HG02588 (cell line): ENCODE results near the gene KDM4F.

Experiments
- ATAC-seq: cut with Tn5 transposase; IDR thresholded peaks from one replicate; pipeline ENCODE4 v1.9.1; 2021; ENCODE audit warnings: mild to moderate bottlenecking, moderate library complexity; ENCODE audit not compliant: unreplicated experiment

Gene KDM4F

DNA sequence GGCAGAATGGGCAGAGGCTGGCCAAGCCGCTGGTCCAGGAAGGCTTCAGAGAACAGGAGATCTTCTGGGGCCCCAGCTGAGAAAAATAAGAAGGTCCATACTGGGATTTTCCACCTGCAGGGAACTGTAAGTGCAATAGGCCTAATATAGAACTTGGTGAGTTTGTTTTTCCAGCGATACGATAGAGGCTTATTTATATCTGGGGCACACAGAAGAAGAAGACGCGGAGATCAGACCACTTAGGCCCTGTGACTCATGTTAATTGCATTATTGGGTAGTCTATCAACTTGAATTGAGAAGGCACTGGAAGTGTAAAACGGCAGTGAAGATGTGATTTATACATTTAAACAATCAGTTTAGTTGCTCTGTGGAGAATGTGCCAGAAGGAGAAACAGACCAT lies 9.8 kb downstream of the KDM4F start:
- no peak for ATAC-seq

DNA sequence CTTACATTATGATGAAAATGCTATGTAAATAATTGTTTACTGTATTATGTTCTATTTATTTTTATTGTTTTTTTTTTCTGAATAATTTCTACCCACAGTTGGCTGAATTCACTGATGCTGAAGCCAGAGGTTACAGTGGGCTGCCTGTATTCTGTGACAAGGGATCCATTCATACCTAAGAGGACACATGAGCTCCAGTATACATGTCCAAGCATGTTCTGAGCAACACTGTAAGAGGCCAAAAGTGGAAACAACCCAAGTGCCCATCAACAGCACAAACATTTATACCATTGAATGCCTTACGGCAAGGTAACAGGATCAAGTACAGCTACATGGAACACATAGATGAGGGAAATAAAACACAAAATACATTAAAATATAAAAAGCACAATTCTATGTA lies 16.1 kb downstream of the KDM4F start:
- no peak for ATAC-seq

DNA sequence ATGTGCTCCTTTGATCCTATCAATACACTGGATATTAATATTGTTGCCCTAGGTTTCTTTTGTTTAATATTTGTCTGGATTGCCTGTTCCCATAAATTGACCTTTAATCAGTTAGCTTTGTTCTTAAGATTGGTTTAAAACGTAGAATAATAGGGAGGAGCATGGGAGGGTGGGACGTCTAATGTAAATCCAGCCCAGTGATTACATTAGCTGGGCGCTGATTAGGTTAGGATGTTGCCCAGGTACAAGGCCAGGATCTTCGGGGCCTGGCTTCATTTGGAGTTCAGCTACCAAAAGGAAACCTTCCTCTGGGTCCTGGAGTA lies 17.5 kb downstream of the KDM4F start, which contains the start of gene SRSF8:
TSS of gene SRSF8 (plus strand) at position 204 of the 323 bp plus-strand sequence. CDS start 308 bp downstream, outside the sequence.
- peak; percentile 36 for ATAC-seq

DNA sequence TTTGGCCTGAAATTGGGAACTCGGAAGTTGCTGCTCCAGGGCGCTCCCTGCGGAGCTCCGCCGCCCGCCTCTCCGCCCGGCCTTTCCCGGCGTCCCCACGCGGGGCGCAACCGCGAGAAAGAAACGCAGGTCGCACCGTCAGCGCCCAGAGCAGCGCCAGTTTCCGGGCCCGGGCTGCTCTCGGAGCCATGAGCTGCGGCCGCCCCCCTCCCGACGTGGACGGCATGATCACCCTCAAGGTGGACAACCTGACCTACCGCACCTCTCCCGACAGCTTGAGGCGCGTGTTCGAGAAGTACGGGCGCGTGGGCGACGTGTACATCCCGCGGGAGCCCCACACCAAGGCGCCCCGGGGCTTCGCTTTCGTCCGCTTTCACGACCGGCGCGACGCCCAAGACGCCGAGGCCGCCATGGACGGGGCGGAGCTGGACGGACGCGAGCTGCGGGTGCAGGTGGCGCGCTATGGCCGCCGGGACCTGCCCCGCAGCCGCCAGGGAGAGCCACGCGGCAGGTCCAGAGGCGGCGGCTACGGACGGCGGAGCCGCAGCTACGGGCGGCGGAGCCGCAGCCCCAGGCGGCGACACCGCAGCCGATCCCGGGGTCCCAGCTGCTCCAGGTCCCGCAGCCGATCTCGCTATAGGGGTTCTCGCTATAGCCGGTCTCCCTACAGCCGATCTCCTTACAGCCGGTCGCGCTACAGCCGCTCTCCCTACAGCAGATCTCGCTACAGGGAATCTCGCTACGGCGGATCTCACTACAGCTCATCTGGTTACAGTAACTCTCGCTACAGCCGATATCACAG lies 18.0 kb downstream of the KDM4F start:
- peak; percentile 67 for ATAC-seq

DNA sequence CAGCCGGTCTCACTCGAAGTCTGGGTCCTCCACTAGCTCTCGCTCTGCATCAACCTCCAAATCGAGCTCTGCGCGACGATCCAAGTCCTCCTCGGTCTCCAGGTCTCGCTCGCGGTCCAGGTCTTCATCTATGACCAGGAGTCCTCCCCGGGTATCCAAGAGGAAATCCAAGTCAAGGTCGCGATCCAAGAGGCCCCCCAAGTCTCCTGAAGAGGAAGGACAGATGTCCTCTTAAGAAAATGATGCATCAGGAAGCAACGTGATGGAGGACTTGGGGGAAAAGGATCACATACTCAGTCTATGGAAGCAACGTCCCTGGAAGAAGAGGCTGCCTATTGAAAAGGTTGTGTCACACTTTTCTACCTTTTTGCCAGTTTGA lies 18.6 kb downstream of the KDM4F start:
- no peak for ATAC-seq

DNA sequence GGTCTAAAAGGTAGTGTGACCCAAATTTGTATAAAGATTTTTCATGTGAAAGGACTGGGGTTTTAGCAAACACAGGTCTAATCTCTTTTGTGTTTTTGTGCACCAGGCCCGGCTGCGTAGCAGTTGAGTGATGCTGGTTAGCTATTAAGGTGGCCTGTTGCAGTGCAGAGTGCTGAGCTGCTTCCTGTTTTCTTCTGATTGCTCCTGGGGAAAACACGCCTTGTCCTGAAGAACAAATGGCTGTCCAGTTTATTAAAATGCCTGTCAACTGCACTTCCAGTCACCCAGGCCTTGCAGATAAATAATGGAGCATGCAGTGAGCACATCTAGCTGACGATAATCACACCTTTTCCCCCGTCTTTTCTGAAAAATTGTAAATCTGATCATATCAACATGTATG lies 19.3 kb downstream of the KDM4F start:
- peak; percentile 64 for ATAC-seq

DNA sequence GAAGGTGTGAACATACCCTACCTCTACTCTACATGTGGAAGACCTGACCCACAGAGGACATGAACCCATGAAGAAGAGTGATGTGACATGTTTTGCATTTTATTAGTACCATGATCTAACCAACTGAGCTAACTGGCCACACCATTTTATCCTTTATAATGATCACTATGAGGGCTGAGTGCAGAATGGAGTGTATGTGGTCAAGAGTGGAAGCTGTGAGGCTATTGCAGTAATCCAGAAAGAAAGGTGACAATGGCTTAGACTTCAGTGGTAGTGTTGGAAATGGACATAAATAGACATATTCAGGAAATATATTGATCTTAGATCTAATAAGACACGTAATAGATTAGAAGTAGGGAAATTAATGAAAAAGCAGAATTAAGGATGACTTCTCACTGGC lies 21.2 kb downstream of the KDM4F start:
- ATAC-seq = no peak

DNA sequence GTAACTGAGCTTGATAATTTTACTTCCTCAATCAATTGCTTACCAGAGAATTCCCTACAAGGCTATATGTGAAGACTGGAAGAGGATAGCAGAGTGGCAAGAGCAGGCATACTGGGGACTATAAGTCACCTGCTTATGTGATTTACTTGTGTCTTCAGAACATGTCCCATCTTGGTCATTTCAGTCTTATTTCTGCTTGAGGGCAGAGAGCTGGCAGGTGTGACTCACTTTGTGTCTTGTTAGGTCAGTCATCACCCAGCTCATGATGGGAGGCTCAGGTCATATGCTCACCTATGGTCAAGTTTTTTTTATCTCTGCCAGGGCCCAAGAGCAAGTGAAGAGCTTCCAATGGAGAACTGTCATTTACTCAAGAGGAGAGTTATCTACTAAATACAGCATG lies 23.7 kb downstream of the KDM4F start:
- no peak for ATAC-seq

DNA sequence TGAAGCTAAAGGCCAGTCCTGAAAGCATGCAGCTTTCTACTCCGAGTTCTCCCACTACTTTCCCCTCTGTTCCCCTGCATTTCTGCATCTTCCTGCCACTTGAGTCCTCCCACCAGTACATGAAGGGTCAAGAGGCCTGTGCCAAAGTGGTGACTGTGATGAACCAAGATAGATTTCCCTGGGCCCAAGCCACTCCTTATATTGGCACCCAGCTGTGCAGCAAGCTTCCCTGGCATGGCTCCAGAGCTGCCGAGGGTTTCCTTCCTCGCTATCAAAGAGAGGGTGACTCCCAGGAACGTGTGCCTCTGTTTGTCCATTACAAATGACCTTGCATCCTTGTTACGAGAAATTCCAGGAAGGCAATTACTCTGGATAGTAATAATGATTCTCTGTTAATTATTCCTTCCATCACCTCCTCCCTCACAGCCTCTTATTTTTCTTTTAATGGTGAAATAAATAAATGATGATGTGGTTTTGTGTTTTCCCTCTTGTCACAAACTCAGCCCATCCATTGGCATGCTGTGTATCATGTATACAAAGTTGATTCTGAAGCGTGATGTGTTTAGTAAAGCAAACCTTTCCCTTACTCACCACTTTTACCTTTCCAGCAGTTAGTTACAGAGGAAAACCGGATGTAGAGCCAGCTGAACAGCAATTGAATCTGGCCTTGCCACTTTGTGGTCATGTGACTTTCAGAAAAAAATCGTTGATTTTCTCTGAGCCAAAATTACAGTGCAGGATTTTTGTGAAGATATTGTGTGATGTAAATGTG lies 25.8 kb downstream of the KDM4F start:
- ATAC-seq = no peak

DNA sequence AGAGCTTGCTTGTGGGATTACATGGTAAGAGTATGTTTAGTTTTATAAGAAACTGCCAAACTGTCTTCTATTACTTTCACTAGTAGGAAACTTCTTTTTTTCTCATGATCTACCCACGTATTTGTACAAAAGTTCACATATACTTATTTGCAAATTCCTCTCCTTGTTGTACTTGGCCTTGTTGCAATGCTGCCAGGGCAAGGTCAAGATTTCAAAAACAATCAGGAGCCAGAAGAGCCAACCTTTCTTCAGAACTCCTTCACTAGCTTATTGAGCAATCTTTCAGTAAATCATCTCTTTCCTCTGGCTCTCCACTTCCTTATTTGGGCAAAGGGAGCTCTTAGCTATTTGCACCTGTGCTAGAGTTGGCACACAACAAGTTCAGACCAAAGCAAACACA lies 27.2 kb downstream of the KDM4F start:
- ATAC-seq = no peak

DNA sequence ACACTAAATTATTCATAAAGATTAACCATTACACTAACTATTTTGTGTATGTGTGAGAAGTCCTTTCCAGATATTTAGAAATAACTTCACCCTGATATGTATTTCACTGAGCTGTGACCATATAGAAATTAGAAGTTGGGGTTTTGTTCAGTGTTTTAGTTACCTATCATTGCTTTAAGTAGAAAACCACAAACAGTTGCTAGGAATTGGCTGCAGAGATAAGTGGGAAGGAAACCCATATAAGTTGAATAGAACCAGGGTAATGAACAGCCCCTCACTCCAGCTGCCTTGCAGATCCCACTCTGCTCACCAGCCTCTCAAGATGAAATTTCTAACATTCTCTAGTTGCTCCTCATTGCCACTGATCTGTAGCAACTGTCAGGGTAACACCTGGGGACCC lies 27.8 kb downstream of the KDM4F start:
- no peak for ATAC-seq

DNA sequence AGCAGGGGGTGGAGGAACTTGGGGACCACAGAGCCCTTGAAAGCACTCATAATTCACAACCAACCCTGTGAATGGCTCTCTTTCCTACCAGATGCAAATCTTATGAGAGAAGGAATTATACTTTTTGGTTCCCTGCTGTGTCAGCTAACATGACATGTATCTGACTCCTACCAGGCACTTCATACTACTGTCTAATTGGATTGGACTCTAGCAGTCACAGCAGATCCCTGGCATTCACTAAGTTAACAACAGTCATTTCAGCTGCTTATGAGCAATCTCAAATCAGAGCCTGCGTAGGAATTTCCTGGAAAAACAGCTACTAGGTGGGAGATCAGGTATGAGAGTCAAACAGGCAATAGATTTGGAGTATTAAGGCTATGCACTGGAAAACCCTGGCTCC lies 29.3 kb downstream of the KDM4F start:
- ATAC-seq = no peak

DNA sequence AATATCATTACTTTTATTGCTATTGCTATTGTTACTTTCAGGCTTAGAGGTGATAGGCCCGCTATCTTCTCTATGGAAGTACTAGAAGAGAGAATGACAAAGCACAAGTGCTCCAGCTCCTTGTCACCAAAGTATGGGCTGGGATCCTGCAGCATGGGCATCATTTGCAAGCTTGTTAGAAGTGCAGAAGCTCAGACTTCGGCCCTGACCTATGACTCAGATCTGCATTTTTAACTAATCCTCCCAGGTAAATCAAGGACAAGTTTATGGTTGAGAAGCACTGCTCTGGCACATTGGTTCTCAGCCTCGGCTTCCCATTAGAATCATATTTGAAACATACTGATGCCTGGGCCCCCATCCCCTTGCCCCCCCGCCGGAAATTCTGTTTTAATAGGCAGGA lies 31.8 kb downstream of the KDM4F start:
- ATAC-seq = no peak

DNA sequence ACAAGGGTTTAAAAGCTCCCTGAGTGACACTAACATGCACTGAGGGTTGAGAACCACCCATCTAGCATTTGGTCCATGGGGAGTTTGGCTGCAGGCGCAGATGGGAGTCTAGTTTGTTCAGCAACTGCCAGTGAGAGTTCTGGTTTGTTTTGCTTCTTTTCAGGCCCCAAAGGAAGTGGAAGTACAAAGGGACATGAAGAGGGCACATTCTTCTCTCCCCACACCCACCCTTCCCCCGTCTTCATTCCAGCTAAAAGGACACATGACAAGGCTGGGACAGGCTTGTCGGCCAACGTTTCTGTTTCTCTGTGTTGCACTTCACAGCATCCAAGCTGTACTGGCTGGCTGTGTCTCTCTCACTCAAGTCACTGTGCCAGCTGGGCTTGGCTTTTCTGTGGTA lies 32.2 kb downstream of the KDM4F start:
- no peak for ATAC-seq

DNA sequence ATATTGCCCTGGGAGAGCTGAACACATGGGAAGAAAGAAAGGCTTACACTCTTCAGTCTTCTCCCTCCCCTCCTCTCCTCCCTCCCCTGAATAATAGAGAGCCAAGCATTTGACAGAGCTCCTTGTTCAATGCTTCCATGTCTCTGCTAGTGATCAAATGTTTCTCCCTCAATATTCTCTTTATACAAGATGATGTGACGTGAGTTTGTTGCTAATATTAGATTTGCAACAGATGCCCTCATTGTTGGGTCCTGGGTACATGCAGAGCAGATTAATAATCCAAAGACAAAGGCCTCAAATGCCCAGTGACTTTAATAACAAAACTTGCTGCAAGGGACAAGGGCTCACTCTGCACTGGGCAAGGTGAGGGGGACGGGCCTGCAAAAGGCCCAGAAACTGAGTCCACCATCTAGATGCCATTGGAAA lies 33.4 kb downstream of the KDM4F start:
- ATAC-seq = no peak

DNA sequence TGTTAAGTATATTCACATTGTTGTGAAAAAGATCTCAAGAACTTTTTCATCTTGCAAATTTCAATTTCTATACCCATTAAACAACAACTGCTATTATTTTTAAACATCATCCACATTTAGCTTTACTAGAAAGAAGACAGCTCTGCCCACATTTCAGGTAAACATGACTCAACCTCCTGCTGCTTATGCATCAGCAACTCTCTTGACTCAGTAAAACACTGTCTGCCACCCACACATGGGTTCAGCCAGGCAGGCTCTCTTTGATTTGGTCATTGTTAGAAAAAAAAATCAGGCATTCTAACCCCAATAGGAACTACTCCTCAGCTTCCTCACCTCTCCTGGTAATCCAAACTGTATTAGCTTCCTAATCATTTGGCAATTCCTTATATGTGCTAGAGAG lies 35.3 kb downstream of the KDM4F start:
- peak; percentile 41 for ATAC-seq

DNA sequence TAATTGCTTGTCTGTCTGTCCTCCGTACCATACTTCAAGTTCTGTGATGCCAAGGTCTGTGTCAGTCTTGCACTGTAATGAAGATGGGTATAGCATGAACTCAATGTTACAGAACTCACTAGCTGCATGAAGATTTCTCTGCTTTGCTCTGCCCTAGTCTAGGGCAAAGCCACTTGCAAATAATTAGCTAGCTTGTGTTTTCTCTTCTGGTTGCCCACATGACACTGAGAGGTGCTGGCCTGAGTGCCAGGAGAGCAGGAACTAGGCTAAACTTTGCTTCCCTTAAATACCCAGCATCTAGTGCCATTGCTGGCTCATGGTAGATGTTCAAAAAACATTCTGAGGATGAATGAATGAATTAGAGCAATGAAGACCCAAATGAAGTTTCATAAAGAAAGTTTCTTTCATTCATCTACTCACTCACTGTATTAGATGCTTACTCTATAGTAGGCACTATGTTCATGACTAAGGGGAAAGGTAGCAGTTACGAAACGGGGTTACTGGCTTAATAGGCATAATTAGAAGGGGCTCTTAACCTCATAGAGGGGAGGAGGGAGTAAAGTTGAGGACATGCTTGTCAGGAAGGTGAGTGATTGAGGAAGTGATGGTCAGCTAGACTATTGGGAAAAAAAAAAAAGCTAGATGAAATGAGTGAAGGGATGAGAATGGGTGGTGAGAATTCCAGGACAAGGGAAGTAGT lies 36.0 kb downstream of the KDM4F start:
- no peak for ATAC-seq

DNA sequence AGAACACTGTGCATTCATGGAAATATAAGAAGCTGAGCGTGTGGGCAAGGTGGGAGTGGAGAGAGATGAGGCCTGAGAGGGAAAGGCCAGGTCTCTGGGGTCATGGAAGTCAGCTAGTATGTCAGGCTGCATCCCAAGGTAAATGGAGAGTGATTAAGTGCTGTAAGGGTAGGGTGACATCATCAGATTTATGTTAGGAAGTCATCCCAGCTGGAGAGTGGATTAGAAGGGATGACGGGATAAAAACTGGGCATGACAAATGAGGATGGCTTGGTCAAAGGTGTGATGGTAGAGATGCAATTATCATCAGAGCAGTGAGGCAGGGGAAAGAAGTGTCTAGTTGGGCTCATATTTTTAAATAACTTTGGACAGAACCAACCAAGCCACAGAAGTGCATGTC lies 36.9 kb downstream of the KDM4F start:
- no peak for ATAC-seq

DNA sequence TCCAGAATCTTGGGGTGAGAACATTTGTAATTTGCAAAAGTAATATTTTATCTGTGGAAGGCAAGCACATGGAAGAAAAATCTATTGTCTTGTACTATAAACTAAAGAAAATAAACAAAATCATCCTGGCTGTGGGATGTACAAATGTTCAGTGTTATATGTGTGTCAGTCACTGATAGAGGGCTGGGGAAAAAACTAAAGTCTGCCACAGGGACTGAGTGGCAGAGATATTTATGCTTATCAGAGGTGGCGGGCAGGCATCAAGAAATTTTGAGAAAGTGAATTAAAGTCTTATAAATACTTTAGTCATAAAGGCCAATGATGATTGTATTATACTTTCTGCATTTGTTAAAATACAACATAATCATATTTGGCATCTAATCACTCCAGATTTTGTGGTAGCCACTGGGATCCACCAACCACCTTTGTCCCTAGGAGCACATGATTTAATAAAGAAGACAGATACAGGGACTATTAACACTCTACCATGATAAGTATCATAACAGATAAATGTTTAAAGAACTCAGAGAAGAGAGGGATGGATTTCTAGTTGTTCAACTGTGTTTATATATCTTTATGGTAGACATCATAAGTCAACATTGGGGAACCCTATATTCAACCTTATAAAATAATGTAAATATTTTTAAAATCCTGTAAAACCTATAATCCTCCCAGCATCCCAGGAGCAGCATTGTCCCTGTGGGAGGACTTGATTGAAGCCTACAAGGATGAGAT lies 37.8 kb downstream of the KDM4F start:
- ATAC-seq = no peak

DNA sequence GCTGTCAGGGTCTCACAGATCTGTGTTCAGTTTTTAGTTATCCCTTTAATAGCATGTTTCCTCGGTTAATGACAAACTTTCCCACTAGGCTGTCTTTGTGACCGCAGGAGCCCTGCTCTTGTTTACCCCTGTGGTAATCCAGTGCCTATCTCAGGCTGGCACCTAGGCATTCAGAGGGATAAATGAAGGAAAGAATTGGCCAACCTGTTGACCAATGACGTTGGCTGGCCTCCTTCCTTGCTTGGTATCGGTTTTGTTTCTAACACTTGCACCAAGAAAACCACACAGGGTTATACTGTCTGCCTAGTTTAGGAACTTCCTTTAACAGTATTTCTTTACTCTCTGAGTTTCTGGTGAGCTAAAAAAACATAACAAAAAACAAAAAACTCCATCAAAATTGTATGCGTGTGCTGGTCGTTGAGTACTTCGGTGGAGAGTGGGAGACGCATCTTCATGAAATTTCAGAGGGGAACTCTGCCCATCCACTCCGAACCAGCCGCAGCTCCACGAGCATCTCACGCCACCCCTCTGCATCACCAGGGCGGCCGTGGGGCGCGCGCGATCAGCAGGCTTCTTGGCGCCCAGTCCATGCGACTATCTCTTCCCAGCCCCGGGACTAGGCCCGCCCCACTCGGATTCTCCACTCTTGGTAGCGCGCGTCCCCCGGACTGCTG lies 39.9 kb downstream of the KDM4F start:
- ATAC-seq = peak; percentile 54
